CD4-positive, alpha-beta T cell treated with Interleukin-17A for 1 hour (primary cell): ENCODE measurements around the gene TMOD1.

Experiments
- DNase-seq: peaks from one replicate; pipeline ENCODE4 v3.0.0-alpha.2; 2020

The TMOD1 gene

GRCh38 chr9:97548819-97549540, 47.5 kb downstream of the TMOD1 start:
- DNase-seq: no peak

- DNase-seq: no peak
These were observed 48.9 kb downstream of the TMOD1 start for GRCh38 chr9:97550386-97550785.

- DNase-seq: no peak
These were observed 49.8 kb downstream of the TMOD1 start for GRCh38 chr9:97551308-97551707.

- DNase-seq: no peak
These were observed 51.7 kb downstream of the TMOD1 start for GRCh38 chr9:97553141-97553540.

GRCh38 chr9:97553841-97554240, 52.4 kb downstream of the TMOD1 start:
- no peak for DNase-seq

GRCh38 chr9:97554566-97555075, 53.2 kb downstream of the TMOD1 start:
- DNase-seq: no peak

GRCh38 chr9:97555164-97555563, 53.7 kb downstream of the TMOD1 start:
- DNase-seq: no peak

GRCh38 chr9:97556036-97556720, 54.7 kb downstream of the TMOD1 start:
- no peak for DNase-seq

- no peak for DNase-seq
These were observed 55.5 kb downstream of the TMOD1 start for GRCh38 chr9:97556721-97557605.

GRCh38 chr9:97557606-97558095, 56.2 kb downstream of the TMOD1 start:
- no peak for DNase-seq

GRCh38 chr9:97558701-97559101, 57.2 kb downstream of the TMOD1 start:
- DNase-seq: no peak

GRCh38 chr9:97559111-97559514, 57.6 kb downstream of the TMOD1 start:
- no peak for DNase-seq

GRCh38 chr9:97560154-97560553, 58.7 kb downstream of the TMOD1 start:
- no peak for DNase-seq

GRCh38 chr9:97560851-97561250, 59.4 kb downstream of the TMOD1 start:
- no peak for DNase-seq

- DNase-seq: no peak
These were observed 60.0 kb downstream of the TMOD1 start for GRCh38 chr9:97561501-97561900.

- no peak for DNase-seq
These were observed 61.1 kb downstream of the TMOD1 start for GRCh38 chr9:97562542-97562941.

GRCh38 chr9:97563458-97564135, 62.1 kb downstream of the TMOD1 start:
- DNase-seq: no peak

GRCh38 chr9:97564291-97565175, 63.1 kb downstream of the TMOD1 start:
- DNase-seq: no peak

- DNase-seq: no peak
These were observed 63.8 kb downstream of the TMOD1 start for GRCh38 chr9:97565262-97565661.

GRCh38 chr9:97567182-97567893, 65.9 kb downstream of the TMOD1 start:
- no peak for DNase-seq

GRCh38 chr9:97567894-97568202, 66.4 kb downstream of the TMOD1 start:
- DNase-seq: no peak
